Measurements from ENCODE around the gene RSPH1.

DNA sequence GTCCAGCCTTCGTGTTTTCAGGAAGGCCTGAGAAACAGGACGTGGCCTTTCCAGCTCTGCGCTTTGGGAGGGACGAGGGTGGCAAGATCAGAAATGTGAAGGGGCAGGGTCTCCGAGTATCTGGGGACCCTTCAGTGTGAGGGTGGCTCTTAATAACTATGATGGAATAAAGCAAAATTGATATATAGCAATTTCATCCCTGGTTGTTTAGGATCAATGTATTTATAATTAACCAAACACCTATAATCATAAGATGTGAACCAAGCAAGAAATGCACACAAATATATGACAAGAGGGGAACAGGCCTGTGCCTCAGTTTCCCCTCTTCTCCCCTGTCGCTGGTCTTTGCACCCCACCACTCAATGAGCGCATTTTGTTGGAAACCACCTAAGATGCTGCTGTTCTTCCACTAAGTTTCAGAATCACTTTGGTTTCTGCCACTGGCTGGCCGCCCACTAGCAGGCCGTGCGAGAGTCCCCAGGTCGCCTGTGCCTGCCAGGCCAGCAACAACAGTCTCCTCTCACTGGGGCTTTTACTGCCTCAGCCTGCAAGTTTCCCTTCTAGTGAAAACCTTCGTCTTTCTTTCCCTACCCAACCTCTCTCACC is 55.7 kb downstream of the RSPH1 start:
- TF ChIP-seq POLR2A (IDR thresholded peaks at IDR 0.05; ENCODE audit: low read length) (no peak), GATA1 (IDR thresholded peaks at IDR 0.05; ENCODE audit: low read depth, low read length) (no peak)

Data from erythroblast (primary cell).